B cell (primary cell): Measurements from ENCODE around the gene LIF. TPM values are rescaled to one million over a fixed set of nuclear protein-coding genes. Genes with fewer than 3 reads are reported as not detected.

Source experiments
- ATAC-seq: fragments of 200-7000 bp; cut with Tn5 transposase; one replicate; pipeline ENCODE4 v1.10.0; 2021; ENCODE audit warnings: low read depth, mild to moderate bottlenecking, moderate number of reproducible peaks, moderate library complexity
- CTCF ChIA-PET: fragments of 350-600 bp; sonication (Branson Sonifier 250); formaldehyde crosslinking; loops from one replicate; lab custom pipeline; 2021; ENCODE audit warnings: antibody characterized with exemption, inconsistent platforms; lab: Charles Lee
- POLR2A ChIA-PET: fragments of 350-600 bp; sonication (Branson Sonifier 250); formaldehyde crosslinking; loops from one replicate; lab custom pipeline; 2021; ENCODE audit warnings: antibody characterized with exemption; lab: Charles Lee
- DNase-seq: peaks from one replicate; pipeline ENCODE4 v3.0.0; 2013
- H2AFZ ChIP-seq: 2 replicates; pipeline ENCODE4 v1.6.1; 2012; ENCODE audit warnings: mild to moderate bottlenecking, low read depth, low read length; ENCODE audit not compliant: insufficient read depth, poor library complexity, severe bottlenecking
- H3K27ac ChIP-seq, 2 donors: 1 replicate in 1 of 2; 2 replicates in 1 of 2; pipeline ENCODE4 v1.5.1; 2012 to 2013; ENCODE audit warnings: low read length in 2 of 2, mild to moderate bottlenecking in 2 of 2, moderate library complexity in 1 of 2
- H3K27me3 ChIP-seq, 4 experiments: fragments of 200-600 bp in 1 of 4; sonication (generic) in 1 of 4; replicated peaks in 1 of 4; 1 replicate in 2 of 4; 2 replicates in 2 of 4; pipeline versions ENCODE4 v1.6.1 to v1.7.0; 2013 to 2016; ENCODE audit warnings: low read length in 3 of 4, mild to moderate bottlenecking in 2 of 4, mixed read lengths in 1 of 4, moderate library complexity in 1 of 4; ENCODE audit not compliant: insufficient read depth in 4 of 4, control insufficient read depth in 3 of 4; ENCODE audit errors: control extremely low read depth in 1 of 4
- H3K36me3 ChIP-seq, 2 experiments: replicated peaks in 1 of 2; 1 replicate in 1 of 2; 2 replicates in 1 of 2; pipeline versions ENCODE4 v1.6.1 to v1.7.1; 2013; ENCODE audit warnings: low read length in 1 of 2; ENCODE audit not compliant: insufficient read depth in 2 of 2, control insufficient read depth in 1 of 2; ENCODE audit errors: control extremely low read depth in 1 of 2, extremely low read depth in 1 of 2
- H3K4me1 ChIP-seq, 2 donors: fragments of 200-600 bp in 1 of 2; sonication (generic) in 1 of 2; 1 replicate in 1 of 2; 2 replicates in 1 of 2; pipeline versions ENCODE4 v1.5.1 to v1.6.1; 2013 to 2017; ENCODE audit warnings: low read length in 2 of 2; ENCODE audit not compliant: control insufficient read depth in 2 of 2, insufficient read depth in 2 of 2
- H3K4me2 ChIP-seq: replicated peaks from 2 replicates; pipeline ENCODE3; 2012; ENCODE audit warnings: mild to moderate bottlenecking, low read depth, low read length; ENCODE audit not compliant: poor library complexity, severe bottlenecking
- H3K4me3 ChIP-seq, 5 experiments: fragments of 200-600 bp in 1 of 5; sonication (generic) in 1 of 5; 1 replicate in 3 of 5; 2 replicates in 2 of 5; pipeline versions ENCODE4 v1.5.1 to v1.7.0; 2011 to 2016; ENCODE audit warnings: low read length in 4 of 5, mild to moderate bottlenecking in 4 of 5, low read depth in 2 of 5, control low read depth in 1 of 5, moderate library complexity in 1 of 5; ENCODE audit not compliant: insufficient read depth in 1 of 5; ENCODE audit errors: control extremely low read depth in 1 of 5, extremely low read depth in 1 of 5
- H3K79me2 ChIP-seq: fragments of 200-600 bp; sonication (generic); one replicate; pipeline ENCODE4 v1.6.0; 2016; ENCODE audit warnings: low read length; ENCODE audit not compliant: control insufficient read depth, insufficient read depth
- H3K9ac ChIP-seq: fragments of 200-600 bp; sonication (generic); 2 replicates; pipeline ENCODE4 v1.6.1; 2017; ENCODE audit warnings: mild to moderate bottlenecking, low read length, moderate library complexity
- H3K9me3 ChIP-seq, 3 donors: one replicate each; pipeline versions ENCODE4 v1.6.1 to v1.7.1; 2013; ENCODE audit warnings: low read length in 2 of 3; ENCODE audit not compliant: control insufficient read depth in 2 of 3, insufficient read depth in 1 of 3; ENCODE audit errors: control extremely low read depth in 1 of 3
- H4K20me1 ChIP-seq: 2 replicates; pipeline ENCODE4 v1.6.0; 2012; ENCODE audit warnings: mild to moderate bottlenecking, low read length; ENCODE audit not compliant: insufficient read depth, control insufficient read depth, poor library complexity, severe bottlenecking
- H3K27ac Mint-ChIP-seq: one replicate; pipeline ENCODE4 v1.8.0; 2021; ENCODE audit warnings: mixed read lengths
- H3K27me3 Mint-ChIP-seq: one replicate; pipeline ENCODE4 v1.8.0; 2021; ENCODE audit warnings: mixed read lengths
- H3K4me1 Mint-ChIP-seq: one replicate; pipeline ENCODE4 v1.8.0; 2021; ENCODE audit warnings: mixed read lengths
- H3K4me3 Mint-ChIP-seq: one replicate; pipeline ENCODE4 v1.8.0; 2021; ENCODE audit warnings: mixed read lengths
- H3K9me3 Mint-ChIP-seq: one replicate; pipeline ENCODE4 v1.8.0; 2022; ENCODE audit warnings: mixed read lengths; ENCODE audit not compliant: insufficient read depth
- EZH2 ChIP-seq: IDR thresholded peaks from 2 replicates; pipeline ENCODE4 v1.6.1; 2012; ENCODE audit warnings: borderline replicate concordance, low read depth, mild to moderate bottlenecking, moderate library complexity, low read length; ENCODE audit not compliant: insufficient read depth, poor library complexity, severe bottlenecking
- WGBS: methylation state at CpG from one replicate; pipeline ENCODE4 v1.1.5; 2013; ENCODE audit warnings: missing lambda C conversion rate; ENCODE audit not compliant: insufficient coverage; 5-methylcytosine and 5-hydroxymethylcytosine counted together
- intact Hi-C: fragments of 100-400 bp; cut with micrococcal nuclease; formaldehyde crosslinking; loops from one replicate; pipeline ENCODE4 v1.10.0; 2022
- polyA plus RNA-seq: library from polyadenylated mRNA; depleted of rRNA; stranded (reverse); fragments of >200 nt; gene quantifications from 2 replicates; pipeline ENCODE4 v1.2.3, GENCODE V29; 2012
- total RNA-seq, 2 donors: library from RNA; stranded (reverse); fragments of 120-200 nt in 1 of 2; gene quantifications; 1 replicate in 1 of 2; 2 replicates in 1 of 2; pipeline versions ENCODE4 v1.2.3 to v1.2.4, GENCODE V29; 2013 to 2022
- TF ChIP-seq, protein P1 (sequence below): fragments of 200-600 bp; IDR thresholded peaks from one replicate; pipeline ENCODE4 v1.8.0; 2022; ENCODE audit warnings: antibody characterized with exemption, mild to moderate bottlenecking

Gene LIF
- total and polyA plus RNA-seq, 2 donors (not counting 1 experiment from before 2014, with no cell fraction given) = 0.47 TPM; not detected in 1

DNA sequence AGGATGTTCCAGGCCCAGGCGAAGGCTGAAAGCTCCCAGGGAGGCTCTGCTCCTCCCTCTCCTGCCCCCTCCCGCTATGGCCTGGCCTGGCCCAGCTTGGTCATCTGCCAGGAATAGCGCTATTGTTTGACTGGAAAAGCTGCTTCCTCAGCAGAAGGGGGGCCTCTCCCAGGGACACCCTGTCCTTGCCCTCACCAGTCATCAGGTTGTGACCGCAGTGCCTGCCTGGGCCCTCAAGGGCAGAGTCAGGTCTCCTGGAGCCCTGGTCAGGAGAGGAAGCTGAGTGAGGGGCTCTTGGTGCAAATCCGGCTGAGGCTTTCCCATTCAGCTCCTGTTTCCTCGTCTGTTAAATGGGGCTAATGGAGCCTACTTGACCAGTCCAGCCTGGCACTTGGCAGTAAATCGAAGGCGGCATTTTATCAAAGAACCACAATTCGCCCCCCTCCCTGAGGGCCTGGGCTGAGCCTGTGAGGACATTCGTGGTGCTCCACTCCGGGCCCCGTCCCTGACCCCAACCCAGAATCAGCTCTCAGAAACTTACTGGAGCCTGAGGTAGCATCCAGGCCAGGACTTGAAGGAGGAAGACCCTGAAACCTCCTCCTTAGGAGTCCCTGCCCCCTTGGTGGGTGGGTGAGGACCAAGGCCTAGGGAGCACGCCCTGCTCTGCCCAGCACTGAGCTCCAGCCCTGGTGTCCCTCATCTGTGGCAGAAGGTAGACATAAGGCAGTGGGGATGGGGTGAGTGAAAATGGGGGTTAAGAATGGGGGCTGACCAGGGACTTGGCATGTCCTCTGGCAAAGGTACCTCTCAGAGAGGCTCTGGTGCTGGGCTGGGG lies 44.7 kb upstream of the LIF start:
- ChIA-PET CTCF (interaction anchor here (0.9 to 13.2 kb wide), 9 partner anchors 10 to 182 kb away, joined by 3 to 510 read pairs (median 62); partner anchors contain the start of genes CCDC157, MTFP1, RNF215 and SEC14L2), POLR2A (interaction anchor here (1.1 to 5.9 kb wide), 4 partner anchors 14 to 105 kb away, joined by 3 to 64 read pairs (median 30); partner anchors contain the start of genes SEC14L2 and TBC1D10A)
- Histone ChIP-seq H3K9me3 (no peaks in the 10 kb centered on the region), H3K27me3 (no peaks in the 10 kb centered on the region), H2AFZ (no peak overlapping the region), H3K4me2 (peak overlapping the region; percentile 98), H3K9ac (no peak overlapping the region), H3K36me3 (peaks cover 0 to 43% of the 10 kb centered on the region in 2 experiments), H3K79me2 (peaks cover 28% of the 10 kb centered on the region), H3K27ac (peak overlapping the region in 1 of 2 donors; percentile 72), H3K4me1 (peaks cover 23 to 44% of the 10 kb centered on the region in 2 donors), H3K4me3 (no peak overlapping the region), H4K20me1 (peaks cover 22% of the 10 kb centered on the region)
- TF ChIP-seq, protein P1, sequence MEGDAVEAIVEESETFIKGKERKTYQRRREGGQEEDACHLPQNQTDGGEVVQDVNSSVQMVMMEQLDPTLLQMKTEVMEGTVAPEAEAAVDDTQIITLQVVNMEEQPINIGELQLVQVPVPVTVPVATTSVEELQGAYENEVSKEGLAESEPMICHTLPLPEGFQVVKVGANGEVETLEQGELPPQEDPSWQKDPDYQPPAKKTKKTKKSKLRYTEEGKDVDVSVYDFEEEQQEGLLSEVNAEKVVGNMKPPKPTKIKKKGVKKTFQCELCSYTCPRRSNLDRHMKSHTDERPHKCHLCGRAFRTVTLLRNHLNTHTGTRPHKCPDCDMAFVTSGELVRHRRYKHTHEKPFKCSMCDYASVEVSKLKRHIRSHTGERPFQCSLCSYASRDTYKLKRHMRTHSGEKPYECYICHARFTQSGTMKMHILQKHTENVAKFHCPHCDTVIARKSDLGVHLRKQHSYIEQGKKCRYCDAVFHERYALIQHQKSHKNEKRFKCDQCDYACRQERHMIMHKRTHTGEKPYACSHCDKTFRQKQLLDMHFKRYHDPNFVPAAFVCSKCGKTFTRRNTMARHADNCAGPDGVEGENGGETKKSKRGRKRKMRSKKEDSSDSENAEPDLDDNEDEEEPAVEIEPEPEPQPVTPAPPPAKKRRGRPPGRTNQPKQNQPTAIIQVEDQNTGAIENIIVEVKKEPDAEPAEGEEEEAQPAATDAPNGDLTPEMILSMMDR = no peak
- TF ChIP-seq EZH2 = no peak
- Mint-ChIP-seq H3K27ac (peak overlapping the region; percentile 93), H3K4me1 (peaks cover 38% of the 10 kb centered on the region), H3K27me3 (no peaks in the 10 kb centered on the region), H3K4me3 (peak overlapping the region; percentile 32), H3K9me3 (no peaks in the 10 kb centered on the region)
- 95% methylated on average over 10 of the region's 13 CpGs for WGBS
- no peak for ATAC-seq
- DNase-seq = no peak
- intact Hi-C loops = no loop called here
